Skin epidermis (tissue), 12 donors: Measurements from ENCODE around the gene SLPI.

Experiments
- H3K27ac ChIP-seq, 21 experiments: fragments of 200-600 bp; sonication (generic) in 11 of 21; one replicate each; pipeline ENCODE4 v1.5.0; 2020; ENCODE audit warnings: mild to moderate bottlenecking in 3 of 21, inconsistent platforms in 2 of 21, moderate library complexity in 2 of 21
- H3K4me3 ChIP-seq, 7 experiments: fragments of 200-600 bp; sonication (generic) in 2 of 7; one replicate each; pipeline ENCODE4 v1.5.0; 2020; ENCODE audit warnings: inconsistent platforms in 2 of 7, mild to moderate bottlenecking in 2 of 7, moderate library complexity in 1 of 7

SLPI gene

GRCh38 chr20:45254383-45255262 is at the start of gene SLPI:
SLPI (minus strand) TSS chr20:45254564; CDS start chr20:45254543, 21 bp downstream.
- H3K27ac ChIP-seq = peak within 1 kb of the TSS in 15 of 21 experiments; percentile 6 to 83 (median 51)
- peak within 1 kb of the TSS in 3 of 7 experiments; percentile 9 to 11 (median 9) for H3K4me3 ChIP-seq

GRCh38 chr20:45303586-45304463 is 49.5 kb upstream of the SLPI start:
- no peak overlapping the region for H3K4me3 ChIP-seq
- H3K27ac ChIP-seq = no peak overlapping the region

- H3K27ac ChIP-seq = no peak overlapping the region
- no peak overlapping the region for H3K4me3 ChIP-seq
Measured at GRCh38 chr20:45301824-45302271, 47.5 kb upstream of the SLPI start.

- H3K27ac ChIP-seq = no peak overlapping the region
- no peak overlapping the region for H3K4me3 ChIP-seq
Measured at GRCh38 chr20:45300961-45301360, 46.6 kb upstream of the SLPI start.

- Histone ChIP-seq H3K27ac (no peak overlapping the region), H3K4me3 (no peak overlapping the region)
Measured at GRCh38 chr20:45299786-45300185, 45.4 kb upstream of the SLPI start.

- no peak overlapping the region for H3K27ac ChIP-seq
- no peak overlapping the region for H3K4me3 ChIP-seq
Measured at GRCh38 chr20:45297786-45298497, 43.6 kb upstream of the SLPI start.

GRCh38 chr20:45294659-45295058 is 40.3 kb upstream of the SLPI start:
- H3K4me3 ChIP-seq = no peak overlapping the region
- H3K27ac ChIP-seq = no peak overlapping the region

- Histone ChIP-seq H3K27ac (peak overlapping the region in 1 of 21 experiments; percentile 30), H3K4me3 (peak overlapping the region in 6 of 7 experiments; percentile 33 to 55 (median 42))
Measured at GRCh38 chr20:45294003-45294368, 39.6 kb upstream of the SLPI start.

- H3K4me3 ChIP-seq = peak overlapping the region; percentile 29 to 55 (median 39)
- H3K27ac ChIP-seq = peak overlapping the region in 10 of 21 experiments; percentile 29 to 70 (median 54)
Measured at GRCh38 chr20:45293041-45294002, 39.0 kb upstream of the SLPI start.

- H3K4me3 ChIP-seq = no peak overlapping the region
- H3K27ac ChIP-seq = no peak overlapping the region
Measured at GRCh38 chr20:45292343-45292742, 38.0 kb upstream of the SLPI start.

- Histone ChIP-seq H3K4me3 (no peak overlapping the region), H3K27ac (no peak overlapping the region)
Measured at GRCh38 chr20:45291526-45291925, 37.2 kb upstream of the SLPI start.

GRCh38 chr20:45290677-45291355 is 36.5 kb upstream of the SLPI start:
- Histone ChIP-seq H3K4me3 (no peak overlapping the region), H3K27ac (no peak overlapping the region)

GRCh38 chr20:45289942-45290676 is 35.7 kb upstream of the SLPI start:
- Histone ChIP-seq H3K4me3 (no peak overlapping the region), H3K27ac (no peak overlapping the region)

GRCh38 chr20:45288860-45289259 is 34.5 kb upstream of the SLPI start:
- H3K27ac ChIP-seq = no peak overlapping the region

GRCh38 chr20:45288376-45288775 is 34.0 kb upstream of the SLPI start:
- Histone ChIP-seq H3K4me3 (no peak overlapping the region), H3K27ac (no peak overlapping the region)

More at GRCh38 chr20:45288860-45289259, 34.5 kb upstream of the SLPI start:
- H3K4me3 ChIP-seq = no peak overlapping the region

- Histone ChIP-seq H3K4me3 (no peak overlapping the region), H3K27ac (peak overlapping the region in 4 of 21 experiments; percentile 6 to 60 (median 36))
Measured at GRCh38 chr20:45283551-45284057, 29.2 kb upstream of the SLPI start.
